Trophoblast cell (in vitro differentiated cells and primary cell): ENCODE results near the gene OVOL1.

ENCODE experiments used
- DNase-seq, 2 donors: peaks; one replicate each; pipeline ENCODE4 v3.0.0-alpha.2; 2016
- H2AFZ ChIP-seq: 2 replicates; pipeline ENCODE4 v1.6.1; 2013; ENCODE audit warnings: low read length, moderate library complexity, mild to moderate bottlenecking; ENCODE audit not compliant: insufficient read depth, poor library complexity
- H2AK5ac ChIP-seq: 2 replicates; pipeline ENCODE4 v1.6.1; 2013; ENCODE audit warnings: mild to moderate bottlenecking, low read length
- H2BK120ac ChIP-seq: 2 replicates; pipeline ENCODE4 v1.6.1; 2013; ENCODE audit warnings: low read length, mild to moderate bottlenecking, moderate library complexity; ENCODE audit not compliant: insufficient read depth, poor library complexity
- H2BK12ac ChIP-seq: 2 replicates; pipeline ENCODE4 v1.6.1; 2013; ENCODE audit warnings: mild to moderate bottlenecking, low read length, moderate library complexity
- H2BK5ac ChIP-seq: 2 replicates; pipeline ENCODE4 v1.6.1; 2013; ENCODE audit warnings: low read length, low read depth, moderate library complexity, mild to moderate bottlenecking; ENCODE audit not compliant: poor library complexity
- H3K14ac ChIP-seq: 2 replicates; pipeline ENCODE4 v1.6.1; 2013; ENCODE audit warnings: mild to moderate bottlenecking, low read length
- H3K18ac ChIP-seq: 2 replicates; pipeline ENCODE4 v1.6.1; 2013; ENCODE audit warnings: mild to moderate bottlenecking, low read length
- H3K23ac ChIP-seq: 2 replicates; pipeline ENCODE4 v1.6.1; 2013; ENCODE audit warnings: low read length
- H3K27ac ChIP-seq: 2 replicates; pipeline ENCODE4 v1.5.1; 2013; ENCODE audit warnings: low read depth, mild to moderate bottlenecking, inconsistent platforms, low read length, moderate library complexity
- H3K27me3 ChIP-seq: 2 replicates; pipeline ENCODE4 v1.6.1; 2013; ENCODE audit warnings: inconsistent platforms, mild to moderate bottlenecking, low read length, moderate library complexity; ENCODE audit not compliant: insufficient read depth
- H3K36me3 ChIP-seq, 2 experiments: 1 replicate in 1 of 2; 2 replicates in 1 of 2; pipeline ENCODE4 v1.6.1; 2013; ENCODE audit warnings: low read length in 2 of 2, mild to moderate bottlenecking in 2 of 2, moderate library complexity in 1 of 2; ENCODE audit not compliant: insufficient read depth in 2 of 2, control insufficient read depth in 1 of 2
- H3K4ac ChIP-seq: 2 replicates; pipeline ENCODE4 v1.6.1; 2013; ENCODE audit warnings: low read depth, mild to moderate bottlenecking, low read length, moderate library complexity
- H3K4me1 ChIP-seq, 2 experiments: 1 replicate in 1 of 2; 2 replicates in 1 of 2; pipeline ENCODE4 v1.6.1; 2013; ENCODE audit warnings: low read length in 2 of 2, mild to moderate bottlenecking in 2 of 2, moderate library complexity in 1 of 2; ENCODE audit not compliant: insufficient read depth in 2 of 2, control insufficient read depth in 1 of 2
- H3K4me2 ChIP-seq: 2 replicates; pipeline ENCODE4 v1.6.1; 2013; ENCODE audit warnings: inconsistent platforms, mild to moderate bottlenecking, low read length, moderate library complexity
- H3K4me3 ChIP-seq: 2 replicates; pipeline ENCODE4 v1.5.1; 2013; ENCODE audit warnings: mild to moderate bottlenecking, low read depth, low read length, inconsistent platforms
- H3K79me1 ChIP-seq: one replicate; pipeline ENCODE4 v1.6.1; 2013; ENCODE audit warnings: low read length
- H3K79me2 ChIP-seq: 2 replicates; pipeline ENCODE4 v1.6.1; 2013; ENCODE audit warnings: low read length, mild to moderate bottlenecking; ENCODE audit not compliant: control insufficient read depth, insufficient read depth, poor library complexity
- H3K9ac ChIP-seq: 2 replicates; pipeline ENCODE4 v1.6.1; 2013; ENCODE audit warnings: mild to moderate bottlenecking, low read length
- H3K9me3 ChIP-seq: 2 replicates; pipeline ENCODE4 v1.6.1; 2013; ENCODE audit warnings: low read depth, mild to moderate bottlenecking, control low read depth, inconsistent platforms, low read length; ENCODE audit not compliant: insufficient read depth
- H4K12ac ChIP-seq: 2 replicates; pipeline ENCODE4 v1.6.1; 2013; ENCODE audit warnings: low read depth, mild to moderate bottlenecking, low read length, moderate library complexity
- H4K8ac ChIP-seq: 2 replicates; pipeline ENCODE4 v1.6.1; 2013; ENCODE audit warnings: low read depth, mild to moderate bottlenecking, low read length, moderate library complexity
- H4K91ac ChIP-seq: one replicate; pipeline ENCODE4 v1.6.1; 2013; ENCODE audit warnings: low read depth, mild to moderate bottlenecking, low read length, moderate library complexity
- WGBS: extraction: QIAGEN DNeasy Blood & Tissue Kit; methylation state at CpG from one replicate; pipeline ENCODE4 v1.1.7; 2013; ENCODE audit warnings: missing lambda C conversion rate; ENCODE audit not compliant: insufficient read length, insufficient coverage; ENCODE audit errors: extremely low coverage; 5-methylcytosine and 5-hydroxymethylcytosine counted together

The OVOL1 gene

GRCh38 chr11:65781962-65782815 is 4.7 kb upstream of the OVOL1 start:
- H4K91ac ChIP-seq, result peak overlapping the region; percentile 97
- no peak overlapping the region for H3K4me2 ChIP-seq
- H2BK5ac ChIP-seq, result peak overlapping the region; percentile 92
- no peak overlapping the region for H3K9ac ChIP-seq
- no peak overlapping the region for H3K4me3 ChIP-seq
- H3K18ac ChIP-seq, result peak overlapping the region; percentile 76
- H4K12ac ChIP-seq, result peak overlapping the region; percentile 63
- H2AK5ac ChIP-seq, result peak overlapping the region; percentile 94
- H3K9me3 ChIP-seq, result peaks cover 2% of the 10 kb centered on the region
- H2AFZ ChIP-seq, result peak overlapping the region; percentile 30
- no peak overlapping the region for H3K23ac ChIP-seq
- no CpG with 5 or more reads among the region's 13 CpGs for WGBS
- H2BK12ac ChIP-seq, result peak overlapping the region; percentile 74
- H3K14ac ChIP-seq, result peak overlapping the region; percentile 87
- peak overlapping the region; percentile 85 for H4K8ac ChIP-seq
- H3K27ac ChIP-seq, result peak overlapping the region; percentile 71
- H2BK120ac ChIP-seq, result peak overlapping the region; percentile 97
- peaks cover 66% of the 10 kb centered on the region for H3K79me1 ChIP-seq
- H3K79me2 ChIP-seq, result peaks cover 29% of the 10 kb centered on the region
- peak; percentile 48 to 63 for DNase-seq
- H3K36me3 ChIP-seq, result peaks cover 22% of the 10 kb centered on the region in 2 experiments
- H3K4ac ChIP-seq, result peak overlapping the region; percentile 77
- H3K27me3 ChIP-seq, result peaks cover 10% of the 10 kb centered on the region
- H3K4me1 ChIP-seq, result peaks cover 38 to 43% of the 10 kb centered on the region in 2 experiments

- H4K8ac ChIP-seq, result peak overlapping the region; percentile 0
- H2BK120ac ChIP-seq, result peak overlapping the region; percentile 97
- no peak overlapping the region for H3K4me3 ChIP-seq
- peaks cover 31% of the 10 kb centered on the region for H3K79me2 ChIP-seq
- peaks cover 64% of the 10 kb centered on the region for H3K79me1 ChIP-seq
- no peak overlapping the region for H4K12ac ChIP-seq
- peak overlapping the region; percentile 87 for H3K14ac ChIP-seq
- no peak overlapping the region for H3K23ac ChIP-seq
- H2AK5ac ChIP-seq, result peak overlapping the region; percentile 59
- H2BK12ac ChIP-seq, result peak overlapping the region; percentile 74
- H3K4ac ChIP-seq, result peak overlapping the region; percentile 10
- H3K9me3 ChIP-seq, result peaks cover 2% of the 10 kb centered on the region
- H3K36me3 ChIP-seq, result peaks cover 16% of the 10 kb centered on the region in 2 experiments
- peaks cover 33 to 41% of the 10 kb centered on the region in 2 experiments for H3K4me1 ChIP-seq
- peak overlapping the region; percentile 59 for H3K18ac ChIP-seq
- H2BK5ac ChIP-seq, result no peak overlapping the region
- DNase-seq, result peak; percentile 50 to 55
- H2AFZ ChIP-seq, result no peak overlapping the region
- H3K27me3 ChIP-seq, result peaks cover 14% of the 10 kb centered on the region
- H3K27ac ChIP-seq, result no peak overlapping the region
- H3K9ac ChIP-seq, result no peak overlapping the region
- H3K4me2 ChIP-seq, result no peak overlapping the region
- WGBS, result no CpG with 5 or more reads among the region's 9 CpGs
- peak overlapping the region; percentile 97 for H4K91ac ChIP-seq
These were observed 4.0 kb upstream of the OVOL1 start for GRCh38 chr11:65782816-65783228.

DNA sequence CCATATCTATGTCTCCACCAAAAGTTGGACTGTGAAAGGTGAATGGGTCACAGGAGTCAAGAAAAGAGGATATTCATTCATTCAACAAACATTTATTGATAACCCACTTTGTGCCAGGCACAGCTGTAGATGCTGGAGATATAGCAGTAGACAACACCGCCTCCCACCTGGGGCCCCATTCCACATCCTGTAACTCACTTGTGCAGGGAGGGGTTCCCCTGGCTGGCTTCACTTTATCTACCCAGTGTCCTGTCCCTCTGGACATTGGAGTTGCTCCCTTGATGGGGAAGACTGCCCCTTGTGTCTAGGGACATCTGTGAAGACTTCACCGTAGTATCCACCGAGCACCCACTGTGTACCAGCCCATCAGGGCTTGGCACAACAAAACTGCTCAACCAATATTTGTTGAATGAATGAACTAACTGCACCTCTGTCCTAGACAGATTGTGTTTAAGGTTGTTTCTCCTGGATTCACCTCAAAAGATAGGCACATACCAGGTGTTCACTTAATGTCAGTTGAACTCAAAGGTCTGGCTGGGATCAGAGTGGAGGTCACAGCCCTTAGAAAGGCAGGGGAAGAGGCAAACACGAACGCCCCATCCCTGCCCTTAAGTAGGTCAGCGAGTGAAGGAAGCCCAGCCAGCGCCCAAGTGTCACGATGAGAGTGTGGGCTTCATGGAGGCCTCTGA is 1.4 kb upstream of the OVOL1 start:
- Histone ChIP-seq H3K4me3 (no peak overlapping the region), H4K8ac (peak overlapping the region; percentile 59), H3K4me1 (peaks cover 33 to 42% of the 10 kb centered on the region in 2 experiments)

GRCh38 chr11:65786008-65786785 is 666 bp upstream of the OVOL1 start:
- Histone ChIP-seq H3K27me3 (peaks cover 15% of the 10 kb centered on the region), H2AK5ac (peak overlapping the region; percentile 69), H3K4me2 (peak overlapping the region; percentile 72), H3K27ac (no peak overlapping the region), H3K4ac (peak overlapping the region; percentile 48), H2BK12ac (peak overlapping the region; percentile 90), H3K79me2 (peaks cover 22% of the 10 kb centered on the region), H3K36me3 (peaks cover 6 to 14% of the 10 kb centered on the region in 2 experiments), H3K18ac (peak overlapping the region; percentile 62), H3K79me1 (peaks cover 45% of the 10 kb centered on the region), H3K14ac (peak overlapping the region; percentile 68), H4K12ac (no peak overlapping the region), H2AFZ (peak overlapping the region; percentile 59), H4K8ac (peak overlapping the region; percentile 59), H3K9me3 (peaks cover 7% of the 10 kb centered on the region), H3K23ac (no peak overlapping the region), H2BK5ac (peak overlapping the region; percentile 29), H3K4me1 (peaks cover 33 to 42% of the 10 kb centered on the region in 2 experiments), H3K9ac (no peak overlapping the region), H4K91ac (peak overlapping the region; percentile 73), H2BK120ac (peak overlapping the region; percentile 56), H3K4me3 (peak overlapping the region; percentile 58)
- no CpG with 5 or more reads among the region's 74 CpGs for WGBS
- peak in 1 of 2 donors; percentile 60 for DNase-seq

More for the DNA sequence above, 1.4 kb upstream of the OVOL1 start:
- H3K79me2 ChIP-seq, result peaks cover 20% of the 10 kb centered on the region
- no peak overlapping the region for H3K4me2 ChIP-seq
- H3K9me3 ChIP-seq, result peaks cover 7% of the 10 kb centered on the region
- peaks cover 6 to 9% of the 10 kb centered on the region in 2 experiments for H3K36me3 ChIP-seq
- H4K91ac ChIP-seq, result peak overlapping the region; percentile 73
- peak overlapping the region; percentile 59 for H2AFZ ChIP-seq
- no peak overlapping the region for H3K9ac ChIP-seq
- peak overlapping the region; percentile 90 for H2BK12ac ChIP-seq
- H3K23ac ChIP-seq, result no peak overlapping the region
- peak overlapping the region; percentile 62 for H3K18ac ChIP-seq
- peak overlapping the region; percentile 48 for H3K4ac ChIP-seq
- peak overlapping the region; percentile 69 for H2AK5ac ChIP-seq
- DNase-seq, result no peak
- WGBS, result no CpG with 5 or more reads among the region's 8 CpGs
- peaks cover 48% of the 10 kb centered on the region for H3K79me1 ChIP-seq
- no peak overlapping the region for H4K12ac ChIP-seq
- peak overlapping the region; percentile 68 for H3K14ac ChIP-seq
- peaks cover 15% of the 10 kb centered on the region for H3K27me3 ChIP-seq
- H3K27ac ChIP-seq, result no peak overlapping the region
- peak overlapping the region; percentile 56 for H2BK120ac ChIP-seq
- peak overlapping the region; percentile 29 for H2BK5ac ChIP-seq
